ENCODE results near the gene B4GALNT4.

B4GALNT4 gene

DNA sequence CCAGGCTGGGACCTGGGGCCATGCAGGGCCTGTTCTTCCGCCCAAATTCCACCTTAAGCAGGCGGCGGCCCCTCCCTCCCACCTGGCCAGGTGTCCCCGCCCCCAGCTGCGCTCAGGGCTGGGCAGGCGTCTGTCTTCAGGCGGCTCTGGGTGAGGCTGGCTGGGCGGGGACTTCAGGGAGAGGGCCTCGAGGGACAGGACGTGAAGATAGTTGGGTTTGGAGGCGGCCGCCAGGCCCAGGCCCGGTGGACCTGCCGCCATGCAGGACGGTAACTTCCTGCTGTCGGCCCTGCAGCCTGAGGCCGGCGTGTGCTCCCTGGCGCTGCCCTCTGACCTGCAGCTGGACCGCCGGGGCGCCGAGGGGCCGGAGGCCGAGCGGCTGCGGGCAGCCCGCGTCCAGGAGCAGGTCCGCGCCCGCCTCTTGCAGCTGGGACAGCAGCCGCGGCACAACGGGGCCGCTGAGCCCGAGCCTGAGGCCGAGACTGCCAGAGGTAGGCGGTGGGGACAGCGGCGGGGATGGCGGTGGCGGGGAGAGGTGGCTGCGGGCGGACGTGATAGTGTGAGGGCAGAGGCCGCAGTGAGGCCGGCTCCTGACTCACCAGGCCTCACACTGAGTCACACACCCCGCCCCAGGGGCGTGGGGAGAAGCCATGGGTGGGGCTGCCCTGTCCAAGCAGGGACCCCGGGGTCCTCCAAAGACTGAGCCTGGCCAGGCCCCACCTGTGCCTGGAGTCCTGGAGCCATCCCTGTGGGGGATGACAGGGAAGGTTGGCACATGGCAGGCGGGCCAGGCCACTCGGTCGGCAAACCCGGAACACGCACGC, 24.9 kb downstream of the B4GALNT4 start, which contains the start of gene PKP3:
PKP3 (plus strand) TSS at position 176 of the 824 bp plus-strand sequence; CDS start at position 260, 84 bp downstream.
- H3K79me2 ChIP-seq (ENCODE audit: insufficient read depth, low read length) = no peaks in the 10 kb centered on the region
- no peaks in the 10 kb centered on the region for H4K20me1 ChIP-seq (ENCODE audit: insufficient read depth, low read length)
- H3K27ac ChIP-seq (ENCODE audit: low read depth, low read length, poor library complexity, severe bottlenecking) = no peak within 1 kb of the TSS
- H3K9me2 ChIP-seq (ENCODE audit: low read depth, low read length) = no peaks in the 10 kb centered on the region
- H3K27me3 ChIP-seq (ENCODE audit: insufficient read depth, low read length) = peaks cover 9% of the 10 kb centered on the region; the same call in 1 of the 2 replicates
- no peaks in the 10 kb centered on the region for H3F3A ChIP-seq (ENCODE audit: insufficient read depth, low read length)
- H3K4me3 ChIP-seq (ENCODE audit: low read depth, low read length, poor library complexity, severe bottlenecking) = no peak within 1 kb of the TSS
- 0 out of 2 replicates have a peak, but pooled peaks cover 2% of the 10 kb centered on the region for H3K9me3 ChIP-seq (ENCODE audit: low read length)
- TF ChIP-seq, protein P1, sequence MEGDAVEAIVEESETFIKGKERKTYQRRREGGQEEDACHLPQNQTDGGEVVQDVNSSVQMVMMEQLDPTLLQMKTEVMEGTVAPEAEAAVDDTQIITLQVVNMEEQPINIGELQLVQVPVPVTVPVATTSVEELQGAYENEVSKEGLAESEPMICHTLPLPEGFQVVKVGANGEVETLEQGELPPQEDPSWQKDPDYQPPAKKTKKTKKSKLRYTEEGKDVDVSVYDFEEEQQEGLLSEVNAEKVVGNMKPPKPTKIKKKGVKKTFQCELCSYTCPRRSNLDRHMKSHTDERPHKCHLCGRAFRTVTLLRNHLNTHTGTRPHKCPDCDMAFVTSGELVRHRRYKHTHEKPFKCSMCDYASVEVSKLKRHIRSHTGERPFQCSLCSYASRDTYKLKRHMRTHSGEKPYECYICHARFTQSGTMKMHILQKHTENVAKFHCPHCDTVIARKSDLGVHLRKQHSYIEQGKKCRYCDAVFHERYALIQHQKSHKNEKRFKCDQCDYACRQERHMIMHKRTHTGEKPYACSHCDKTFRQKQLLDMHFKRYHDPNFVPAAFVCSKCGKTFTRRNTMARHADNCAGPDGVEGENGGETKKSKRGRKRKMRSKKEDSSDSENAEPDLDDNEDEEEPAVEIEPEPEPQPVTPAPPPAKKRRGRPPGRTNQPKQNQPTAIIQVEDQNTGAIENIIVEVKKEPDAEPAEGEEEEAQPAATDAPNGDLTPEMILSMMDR (IDR thresholded peaks at IDR 0.05; ENCODE audit: low read length) = no peak
- TF ChIP-seq EZH2 (IDR thresholded peaks at IDR 0.05; ENCODE audit: borderline replicate concordance, low read length) = no peak
- no peak within 1 kb of the TSS for H3K4me2 ChIP-seq (ENCODE audit: low read length)
- H3K9ac ChIP-seq (ENCODE audit: low read length) = no peak within 1 kb of the TSS
- H3K4me1 ChIP-seq (ENCODE audit: insufficient read depth, low read length, severe bottlenecking) = no peaks in the 10 kb centered on the region
- H3K36me3 ChIP-seq (ENCODE audit: insufficient read depth, low read length) = no peaks in the 10 kb centered on the region
- H2AFZ ChIP-seq (ENCODE audit: low read length) = no peak within 1 kb of the TSS

DNA sequence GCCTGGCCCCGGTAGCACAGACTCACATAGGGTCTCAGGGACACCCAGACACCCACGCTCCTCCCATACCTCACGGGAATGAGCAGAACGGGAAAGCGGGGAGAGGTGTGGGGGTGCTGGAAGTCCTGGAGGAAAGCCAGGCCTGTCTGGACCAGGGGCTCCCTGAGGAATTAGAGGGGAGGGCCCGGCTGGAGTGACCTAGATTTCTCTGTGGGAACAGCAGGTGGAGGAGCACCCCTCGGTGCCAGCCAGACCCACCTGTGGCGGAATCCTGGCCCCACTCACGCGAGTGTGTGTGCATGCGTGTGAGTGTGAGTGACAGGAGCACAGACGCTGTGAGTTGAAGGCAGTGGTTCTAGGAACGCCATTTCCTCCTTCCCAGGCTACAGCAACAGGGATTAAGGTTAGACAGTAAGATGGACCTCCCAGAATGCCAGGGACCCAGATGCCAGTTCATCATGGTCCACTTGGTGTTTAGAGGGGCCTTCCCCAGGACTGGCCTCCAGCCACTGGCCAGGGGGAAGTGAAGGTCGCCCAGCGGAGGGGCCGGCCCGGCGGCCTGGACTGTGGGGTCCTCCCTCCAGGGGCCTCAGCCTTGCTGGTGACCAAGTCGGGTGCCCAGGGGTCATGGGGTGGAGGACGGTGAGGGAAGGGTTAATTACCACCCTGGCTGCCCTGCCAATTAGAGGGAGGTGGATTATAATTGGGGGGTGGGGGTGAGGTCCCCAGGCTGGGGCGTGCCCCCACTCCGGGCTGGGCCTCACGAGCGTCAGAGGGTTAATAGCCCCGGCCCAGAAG, 25.8 kb downstream of the B4GALNT4 start:
- H3K4me3 ChIP-seq (ENCODE audit: low read depth, low read length, poor library complexity, severe bottlenecking) = no peak overlapping the region
- H3K79me2 ChIP-seq (ENCODE audit: insufficient read depth, low read length) = no peaks in the 10 kb centered on the region
- H3K4me2 ChIP-seq (ENCODE audit: low read length) = no peak overlapping the region
- peaks cover 9% of the 10 kb centered on the region; the same call in 1 of the 2 replicates for H3K27me3 ChIP-seq (ENCODE audit: insufficient read depth, low read length)
- no peak overlapping the region for H3K9ac ChIP-seq (ENCODE audit: low read length)
- H4K20me1 ChIP-seq (ENCODE audit: insufficient read depth, low read length) = no peaks in the 10 kb centered on the region
- H3K4me1 ChIP-seq (ENCODE audit: insufficient read depth, low read length, severe bottlenecking) = no peaks in the 10 kb centered on the region
- TF ChIP-seq, protein P1 (IDR thresholded peaks at IDR 0.05; ENCODE audit: low read length) = no peak
- TF ChIP-seq EZH2 (IDR thresholded peaks at IDR 0.05; ENCODE audit: borderline replicate concordance, low read length) = no peak
- H3K36me3 ChIP-seq (ENCODE audit: insufficient read depth, low read length) = no peaks in the 10 kb centered on the region
- no peaks in the 10 kb centered on the region for H3F3A ChIP-seq (ENCODE audit: insufficient read depth, low read length)
- H2AFZ ChIP-seq (ENCODE audit: low read length) = no peak overlapping the region
- no peaks in the 10 kb centered on the region for H3K9me2 ChIP-seq (ENCODE audit: low read depth, low read length)
- peaks cover 4% of the 10 kb centered on the region; the same call in 1 of the 2 replicates for H3K9me3 ChIP-seq (ENCODE audit: low read length)
- H3K27ac ChIP-seq (ENCODE audit: low read depth, low read length, poor library complexity, severe bottlenecking) = no peak overlapping the region

DNA sequence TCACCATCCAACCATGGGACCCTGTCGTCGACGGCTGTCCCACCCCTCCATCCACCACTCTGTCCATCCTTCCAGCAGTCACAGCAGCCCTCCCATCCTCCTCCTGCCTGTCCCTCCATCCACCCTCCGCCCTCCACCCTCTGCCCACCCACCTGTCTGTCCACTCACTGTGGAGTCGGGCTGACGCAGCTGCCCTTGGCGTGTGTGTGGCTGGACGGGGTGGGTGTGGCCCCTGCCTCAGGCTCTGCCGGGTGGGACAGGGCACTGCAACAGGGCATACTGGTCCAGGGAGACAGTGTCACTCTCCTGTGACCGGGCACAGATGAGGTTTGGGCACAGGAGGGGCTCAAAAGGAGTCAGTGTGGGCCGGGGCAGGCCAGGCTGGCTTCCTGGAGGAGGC, 26.6 kb downstream of the B4GALNT4 start:
- Histone ChIP-seq H2AFZ (ENCODE audit: low read length) (no peak overlapping the region), H3K4me3 (ENCODE audit: low read depth, low read length, poor library complexity, severe bottlenecking) (no peak overlapping the region), H3K4me2 (ENCODE audit: low read length) (no peak overlapping the region), H3K9me3 (ENCODE audit: low read length) (peaks cover 5% of the 10 kb centered on the region; the same call in 1 of the 2 replicates), H3F3A (ENCODE audit: insufficient read depth, low read length) (no peaks in the 10 kb centered on the region), H3K4me1 (ENCODE audit: insufficient read depth, low read length, severe bottlenecking) (no peaks in the 10 kb centered on the region), H3K36me3 (ENCODE audit: insufficient read depth, low read length) (no peaks in the 10 kb centered on the region), H3K9ac (ENCODE audit: low read length) (no peak overlapping the region), H3K79me2 (ENCODE audit: insufficient read depth, low read length) (no peaks in the 10 kb centered on the region), H3K27ac (ENCODE audit: low read depth, low read length, poor library complexity, severe bottlenecking) (no peak overlapping the region), H3K27me3 (ENCODE audit: insufficient read depth, low read length) (peaks cover 9% of the 10 kb centered on the region; the same call in 1 of the 2 replicates), H4K20me1 (ENCODE audit: insufficient read depth, low read length) (no peaks in the 10 kb centered on the region), H3K9me2 (ENCODE audit: low read depth, low read length) (no peaks in the 10 kb centered on the region)
- TF ChIP-seq, protein P1 (IDR thresholded peaks at IDR 0.05; ENCODE audit: low read length) = no peak
- no peak for TF ChIP-seq EZH2 (IDR thresholded peaks at IDR 0.05; ENCODE audit: borderline replicate concordance, low read length)

Measured in OCI-LY1 (cell line).